Vagina (tissue), 2 donors: ENCODE data around the gene SLC22A17.

Experiments
- POLR2A ChIP-seq, 2 donors: fragments of 450-650 bp; IDR thresholded peaks; one replicate each; pipeline ENCODE4 v1.6.1; 2017; ENCODE audit warnings: antibody characterized with exemption in 2 of 2, mild to moderate bottlenecking in 2 of 2, moderate library complexity in 2 of 2
- TF ChIP-seq, protein P1 (sequence below), 3 experiments: fragments of 450-650 bp in 2 of 3; fragments of 200-600 bp in 1 of 3; sonication (generic) in 1 of 3; IDR thresholded peaks; one replicate each; pipeline ENCODE4 v1.5.1; 2017 to 2019; ENCODE audit warnings: antibody characterized with exemption in 3 of 3, mild to moderate bottlenecking in 2 of 3, moderate library complexity in 2 of 3

DNA sequence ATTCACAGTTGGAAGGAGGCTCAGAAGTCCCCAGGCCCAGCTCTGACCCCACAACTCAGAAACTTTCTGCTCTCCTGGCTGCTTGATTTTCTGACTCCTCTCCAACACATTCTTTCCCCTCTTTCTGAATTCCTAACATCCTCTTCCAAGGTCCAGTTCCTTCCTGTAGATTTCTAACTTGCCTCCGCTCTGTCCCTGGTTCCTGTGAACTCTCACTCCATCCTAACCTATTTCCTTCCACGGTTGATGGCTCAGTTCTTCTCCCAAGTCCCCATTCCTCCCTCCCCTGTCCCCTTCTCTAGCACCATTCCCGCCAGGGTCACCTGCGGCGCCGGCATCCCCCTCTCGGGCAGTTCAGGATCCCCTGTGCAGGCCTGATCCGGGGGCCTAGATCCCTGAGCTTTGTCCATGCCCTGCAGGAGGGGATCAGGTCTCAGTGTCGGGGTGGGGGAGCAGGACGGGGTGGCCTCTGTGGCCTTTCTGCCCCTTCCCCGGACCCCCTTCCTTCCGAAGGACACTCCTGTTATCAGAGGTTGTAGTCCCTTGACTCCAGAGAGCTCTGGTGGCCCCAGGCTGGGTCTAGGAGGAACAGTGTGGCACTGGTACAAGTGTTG lies 6.0 kb upstream of the SLC22A17 start:
- no peak for TF ChIP-seq POLR2A (IDR thresholded peaks at IDR 0.05)
- TF ChIP-seq, protein P1, sequence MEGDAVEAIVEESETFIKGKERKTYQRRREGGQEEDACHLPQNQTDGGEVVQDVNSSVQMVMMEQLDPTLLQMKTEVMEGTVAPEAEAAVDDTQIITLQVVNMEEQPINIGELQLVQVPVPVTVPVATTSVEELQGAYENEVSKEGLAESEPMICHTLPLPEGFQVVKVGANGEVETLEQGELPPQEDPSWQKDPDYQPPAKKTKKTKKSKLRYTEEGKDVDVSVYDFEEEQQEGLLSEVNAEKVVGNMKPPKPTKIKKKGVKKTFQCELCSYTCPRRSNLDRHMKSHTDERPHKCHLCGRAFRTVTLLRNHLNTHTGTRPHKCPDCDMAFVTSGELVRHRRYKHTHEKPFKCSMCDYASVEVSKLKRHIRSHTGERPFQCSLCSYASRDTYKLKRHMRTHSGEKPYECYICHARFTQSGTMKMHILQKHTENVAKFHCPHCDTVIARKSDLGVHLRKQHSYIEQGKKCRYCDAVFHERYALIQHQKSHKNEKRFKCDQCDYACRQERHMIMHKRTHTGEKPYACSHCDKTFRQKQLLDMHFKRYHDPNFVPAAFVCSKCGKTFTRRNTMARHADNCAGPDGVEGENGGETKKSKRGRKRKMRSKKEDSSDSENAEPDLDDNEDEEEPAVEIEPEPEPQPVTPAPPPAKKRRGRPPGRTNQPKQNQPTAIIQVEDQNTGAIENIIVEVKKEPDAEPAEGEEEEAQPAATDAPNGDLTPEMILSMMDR (IDR thresholded peaks at IDR 0.05) = no peak
